ENCODE data around the gene KNDC1.

The KNDC1 gene

GRCh38 chr10:133167693-133168616 lies 7.9 kb downstream of the KNDC1 start:
- no peak for DNase-seq (ENCODE audit: low spot score)

DNA sequence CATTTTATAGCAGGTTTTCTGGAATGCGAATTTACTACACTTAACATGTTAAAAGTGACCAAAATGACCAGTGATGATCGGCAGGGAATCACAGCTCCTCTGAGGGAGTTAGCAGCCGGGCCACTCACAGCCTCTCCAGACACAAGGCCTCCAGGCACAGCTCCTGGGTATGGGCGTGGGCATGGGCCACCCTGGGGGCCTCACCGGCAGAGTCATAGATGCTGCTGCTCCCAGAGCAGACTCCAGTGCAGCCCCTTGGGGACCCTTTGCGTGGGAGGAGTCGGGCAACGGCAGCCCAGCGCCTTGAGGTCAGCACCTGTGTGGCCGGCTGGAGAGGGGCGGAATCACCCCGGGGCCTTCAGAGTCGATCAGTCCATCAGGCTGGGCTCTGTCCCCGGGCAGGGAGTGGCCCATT lies 8.6 kb downstream of the KNDC1 start:
- DNase-seq (ENCODE audit: low spot score): no peak
- H2AK5ac ChIP-seq (ENCODE audit: low read depth, low read length): no peak overlapping the region
- H3K18ac ChIP-seq (ENCODE audit: low read length): no peak overlapping the region
- no peak overlapping the region for H3K4me2 ChIP-seq (ENCODE audit: insufficient read depth, low read length, poor library complexity, severe bottlenecking)
- peaks cover 3% of the 10 kb centered on the region for H3K79me1 ChIP-seq (ENCODE audit: low read depth, low read length)
- no peak overlapping the region for H2AFZ ChIP-seq (ENCODE audit: low read length)
- H4K91ac ChIP-seq (ENCODE audit: low read depth, low read length, poor library complexity): no peak overlapping the region
- no peak overlapping the region for H3K14ac ChIP-seq (ENCODE audit: low read length)
- H2BK15ac ChIP-seq (ENCODE audit: low read length): no peak overlapping the region
- H3K27me3 ChIP-seq (ENCODE audit: control insufficient read depth in 3 of 3, insufficient read depth in 3 of 3, low read depth in 1 of 3, low read length in 3 of 3): no peaks in the 10 kb centered on the region
- H2BK5ac ChIP-seq (ENCODE audit: low read length): no peak overlapping the region
- peaks cover 0 to 2% of the 10 kb centered on the region in 2 donors for H3K4me1 ChIP-seq (ENCODE audit: control insufficient read depth in 2 of 2, insufficient read depth in 1 of 2, low read depth in 1 of 2, low read length in 2 of 2)
- H3K4me3 ChIP-seq (ENCODE audit: low read length in 2 of 2): no peak overlapping the region
- H3K4ac ChIP-seq (ENCODE audit: low read length): no peak overlapping the region
- peaks cover 0 to 4% of the 10 kb centered on the region in 2 donors for H3K36me3 ChIP-seq (replicated peaks in 1 of 2; ENCODE audit: control insufficient read depth in 2 of 2, insufficient read depth in 2 of 2, low read length in 2 of 2)
- no CpG with 5 or more reads among the region's 14 CpGs for WGBS, 2 donors (ENCODE audit: extremely low coverage in 2 of 2, insufficient read length in 2 of 2, insufficient replicate concordance in 1 of 2)
- no peak overlapping the region for H3K23ac ChIP-seq (ENCODE audit: low read depth, low read length, poor library complexity)
- H3K27ac ChIP-seq (replicated peaks; ENCODE audit: low read length): no peak overlapping the region
- no peak overlapping the region for H4K8ac ChIP-seq (ENCODE audit: low read depth, low read length)
- H3K9ac ChIP-seq (ENCODE audit: low read depth, low read length, poor library complexity): no peak overlapping the region
- peaks cover 0 to 2% of the 10 kb centered on the region in 2 donors for H3K9me3 ChIP-seq (replicated peaks in 1 of 2; ENCODE audit: control insufficient read depth in 2 of 2, insufficient read depth in 1 of 2, low read depth in 1 of 2, low read length in 2 of 2)
- no peak overlapping the region for H2BK120ac ChIP-seq (ENCODE audit: low read depth, low read length)
- no peak overlapping the region for H2BK12ac ChIP-seq (ENCODE audit: low read length)

More at GRCh38 chr10:133167693-133168616, 7.9 kb downstream of the KNDC1 start:
- Histone ChIP-seq H2BK15ac (ENCODE audit: low read length) (no peak overlapping the region), H3K4me3 (ENCODE audit: low read length in 2 of 2) (no peak overlapping the region), H4K91ac (ENCODE audit: low read depth, low read length, poor library complexity) (no peak overlapping the region), H3K79me1 (ENCODE audit: low read depth, low read length) (peaks cover 3% of the 10 kb centered on the region), H4K8ac (ENCODE audit: low read depth, low read length) (peak overlapping the region; percentile 17), H3K4me2 (ENCODE audit: insufficient read depth, low read length, poor library complexity, severe bottlenecking) (no peak overlapping the region), H3K9ac (ENCODE audit: low read depth, low read length, poor library complexity) (no peak overlapping the region), H3K27me3 (ENCODE audit: control insufficient read depth in 3 of 3, insufficient read depth in 3 of 3, low read depth in 1 of 3, low read length in 3 of 3) (no peaks in the 10 kb centered on the region), H3K14ac (ENCODE audit: low read length) (no peak overlapping the region), H3K9me3 (replicated peaks in 1 of 2; ENCODE audit: control insufficient read depth in 2 of 2, insufficient read depth in 1 of 2, low read depth in 1 of 2, low read length in 2 of 2) (peaks cover 0 to 2% of the 10 kb centered on the region in 2 donors), H2BK120ac (ENCODE audit: low read depth, low read length) (no peak overlapping the region), H3K23ac (ENCODE audit: low read depth, low read length, poor library complexity) (peak overlapping the region; percentile 80), H2BK5ac (ENCODE audit: low read length) (no peak overlapping the region), H3K4ac (ENCODE audit: low read length) (no peak overlapping the region), H2BK12ac (ENCODE audit: low read length) (no peak overlapping the region), H3K36me3 (replicated peaks in 1 of 2; ENCODE audit: control insufficient read depth in 2 of 2, insufficient read depth in 2 of 2, low read length in 2 of 2) (peaks cover 0 to 4% of the 10 kb centered on the region in 2 donors), H3K4me1 (ENCODE audit: control insufficient read depth in 2 of 2, insufficient read depth in 1 of 2, low read depth in 1 of 2, low read length in 2 of 2) (peaks cover 0 to 2% of the 10 kb centered on the region in 2 donors), H3K18ac (ENCODE audit: low read length) (peak overlapping the region; percentile 38), H2AK5ac (ENCODE audit: low read depth, low read length) (no peak overlapping the region), H3K27ac (replicated peaks; ENCODE audit: low read length) (no peak overlapping the region), H2AFZ (ENCODE audit: low read length) (no peak overlapping the region)
- no CpG with 5 or more reads among the region's 37 CpGs for WGBS, 2 donors (ENCODE audit: extremely low coverage in 2 of 2, insufficient read length in 2 of 2, insufficient replicate concordance in 1 of 2)

- no CpG with 5 or more reads among the region's 30 CpGs for WGBS, 2 donors (ENCODE audit: extremely low coverage in 2 of 2, insufficient read length in 2 of 2, insufficient replicate concordance in 1 of 2)
These were observed 9.3 kb downstream of the KNDC1 start for GRCh38 chr10:133169173-133169947.

GRCh38 chr10:133170092-133170491 lies 10.1 kb downstream of the KNDC1 start:
- Histone ChIP-seq H2BK15ac (ENCODE audit: low read length) (no peak overlapping the region), H3K23ac (ENCODE audit: low read depth, low read length, poor library complexity) (no peak overlapping the region), H3K4me1 (ENCODE audit: control insufficient read depth in 2 of 2, insufficient read depth in 1 of 2, low read depth in 1 of 2, low read length in 2 of 2) (peaks cover 0 to 2% of the 10 kb centered on the region in 2 donors), H3K27me3 (ENCODE audit: control insufficient read depth in 3 of 3, insufficient read depth in 3 of 3, low read depth in 1 of 3, low read length in 3 of 3) (no peaks in the 10 kb centered on the region), H3K4ac (ENCODE audit: low read length) (no peak overlapping the region), H2AK5ac (ENCODE audit: low read depth, low read length) (no peak overlapping the region), H3K4me2 (ENCODE audit: insufficient read depth, low read length, poor library complexity, severe bottlenecking) (no peak overlapping the region), H4K8ac (ENCODE audit: low read depth, low read length) (peak overlapping the region; percentile 9), H2AFZ (ENCODE audit: low read length) (no peak overlapping the region), H3K36me3 (replicated peaks in 1 of 2; ENCODE audit: control insufficient read depth in 2 of 2, insufficient read depth in 2 of 2, low read length in 2 of 2) (peaks cover 0 to 4% of the 10 kb centered on the region in 2 donors), H3K9ac (ENCODE audit: low read depth, low read length, poor library complexity) (no peak overlapping the region), H3K27ac (replicated peaks; ENCODE audit: low read length) (no peak overlapping the region), H3K9me3 (replicated peaks in 1 of 2; ENCODE audit: control insufficient read depth in 2 of 2, insufficient read depth in 1 of 2, low read depth in 1 of 2, low read length in 2 of 2) (peaks cover 0 to 2% of the 10 kb centered on the region in 2 donors), H3K14ac (ENCODE audit: low read length) (peak overlapping the region; percentile 63), H2BK12ac (ENCODE audit: low read length) (no peak overlapping the region), H3K4me3 (ENCODE audit: low read length in 2 of 2) (no peak overlapping the region), H2BK5ac (ENCODE audit: low read length) (no peak overlapping the region), H4K91ac (ENCODE audit: low read depth, low read length, poor library complexity) (no peak overlapping the region), H2BK120ac (ENCODE audit: low read depth, low read length) (no peak overlapping the region), H3K79me1 (ENCODE audit: low read depth, low read length) (peaks cover 3% of the 10 kb centered on the region), H3K18ac (ENCODE audit: low read length) (no peak overlapping the region)
- DNase-seq (ENCODE audit: low spot score): no peak
- no CpG with 5 or more reads among the region's 17 CpGs for WGBS, 2 donors (ENCODE audit: extremely low coverage in 2 of 2, insufficient read length in 2 of 2, insufficient replicate concordance in 1 of 2)

More at GRCh38 chr10:133169173-133169947, 9.3 kb downstream of the KNDC1 start:
- Histone ChIP-seq H3K79me1 (ENCODE audit: low read depth, low read length) (peaks cover 3% of the 10 kb centered on the region), H3K14ac (ENCODE audit: low read length) (peak overlapping the region; percentile 56), H4K8ac (ENCODE audit: low read depth, low read length) (no peak overlapping the region), H3K27ac (replicated peaks; ENCODE audit: low read length) (no peak overlapping the region), H2BK15ac (ENCODE audit: low read length) (no peak overlapping the region), H3K9me3 (replicated peaks in 1 of 2; ENCODE audit: control insufficient read depth in 2 of 2, insufficient read depth in 1 of 2, low read depth in 1 of 2, low read length in 2 of 2) (peaks cover 0 to 2% of the 10 kb centered on the region in 2 donors), H3K4me1 (ENCODE audit: control insufficient read depth in 2 of 2, insufficient read depth in 1 of 2, low read depth in 1 of 2, low read length in 2 of 2) (peaks cover 0 to 2% of the 10 kb centered on the region in 2 donors), H3K4me2 (ENCODE audit: insufficient read depth, low read length, poor library complexity, severe bottlenecking) (no peak overlapping the region), H2BK12ac (ENCODE audit: low read length) (peak overlapping the region; percentile 22), H3K27me3 (ENCODE audit: control insufficient read depth in 3 of 3, insufficient read depth in 3 of 3, low read depth in 1 of 3, low read length in 3 of 3) (no peaks in the 10 kb centered on the region), H3K36me3 (replicated peaks in 1 of 2; ENCODE audit: control insufficient read depth in 2 of 2, insufficient read depth in 2 of 2, low read length in 2 of 2) (peaks cover 0 to 4% of the 10 kb centered on the region in 2 donors), H3K18ac (ENCODE audit: low read length) (peak overlapping the region; percentile 48), H3K4me3 (ENCODE audit: low read length in 2 of 2) (no peak overlapping the region), H2AFZ (ENCODE audit: low read length) (no peak overlapping the region), H2BK120ac (ENCODE audit: low read depth, low read length) (peak overlapping the region; percentile 50), H4K91ac (ENCODE audit: low read depth, low read length, poor library complexity) (no peak overlapping the region), H3K23ac (ENCODE audit: low read depth, low read length, poor library complexity) (peak overlapping the region; percentile 58), H3K4ac (ENCODE audit: low read length) (peak overlapping the region; percentile 37), H2BK5ac (ENCODE audit: low read length) (no peak overlapping the region), H2AK5ac (ENCODE audit: low read depth, low read length) (no peak overlapping the region), H3K9ac (ENCODE audit: low read depth, low read length, poor library complexity) (peak overlapping the region; percentile 3)
- DNase-seq (ENCODE audit: low spot score): no peak

All from neuronal stem cell (in vitro differentiated cells).